GM21737 (cell line): ENCODE measurements around the gene PTH2R.
"Not testable (repeated sequence)": the region's sequence is repeated elsewhere in the genome, so short reads cannot be mapped to it uniquely, and the experiment has no call there.

Source experiments
- ATAC-seq: cut with Tn5 transposase; IDR thresholded peaks from one replicate; pipeline ENCODE4 v1.9.1; 2021; ENCODE audit warnings: mild to moderate bottlenecking, moderate library complexity; ENCODE audit not compliant: unreplicated experiment

Gene PTH2R

GRCh38 chr2:208481945-208482344 lies 75.4 kb downstream of the PTH2R start:
- ATAC-seq = not testable (repeated sequence)

GRCh38 chr2:208482453-208483015 lies 75.9 kb downstream of the PTH2R start:
- not testable (repeated sequence) for ATAC-seq

- no peak for ATAC-seq
Measured at GRCh38 chr2:208485390-208485789, 78.8 kb downstream of the PTH2R start.

DNA sequence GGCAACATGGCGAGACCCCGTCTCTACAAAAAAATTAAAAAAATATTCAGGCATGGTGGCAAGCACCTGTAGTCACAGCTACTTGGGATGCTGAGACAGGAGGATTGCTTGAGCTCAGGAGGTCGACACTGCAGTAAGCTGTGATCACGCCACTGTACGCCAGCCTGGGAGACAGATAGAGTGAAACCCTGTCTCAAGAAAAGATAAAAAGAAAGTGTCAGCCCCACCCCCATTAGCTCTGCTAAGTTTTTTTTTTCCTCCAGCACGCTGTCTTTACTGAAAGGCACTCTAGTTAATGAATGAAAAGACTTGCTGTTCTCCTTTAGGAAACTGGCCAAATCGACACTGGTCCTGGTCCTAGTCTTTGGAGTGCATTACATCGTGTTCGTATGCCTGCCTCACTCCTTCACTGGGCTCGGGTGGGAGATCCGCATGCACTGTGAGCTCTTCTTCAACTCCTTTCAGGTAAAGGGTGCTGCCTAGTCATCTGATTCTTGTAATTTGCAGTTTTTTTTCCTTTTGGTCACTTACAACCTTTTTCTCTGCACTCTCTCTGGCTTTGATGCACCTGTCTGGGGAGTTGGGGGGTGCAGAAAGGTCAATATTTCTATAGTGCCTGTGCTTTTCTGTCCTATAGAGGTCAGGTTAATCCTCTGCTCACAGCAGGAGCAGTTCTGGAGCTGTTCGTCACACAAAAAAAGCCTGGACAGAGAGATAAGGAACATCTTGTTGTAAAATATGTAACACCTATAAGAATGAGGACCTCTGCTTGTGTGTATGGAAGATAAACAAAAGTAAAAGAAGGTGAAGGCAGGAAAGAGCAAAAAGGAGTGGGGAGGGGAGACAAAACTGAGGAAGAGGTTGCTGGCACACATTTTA lies 82.3 kb downstream of the PTH2R start:
- ATAC-seq = no peak

DNA sequence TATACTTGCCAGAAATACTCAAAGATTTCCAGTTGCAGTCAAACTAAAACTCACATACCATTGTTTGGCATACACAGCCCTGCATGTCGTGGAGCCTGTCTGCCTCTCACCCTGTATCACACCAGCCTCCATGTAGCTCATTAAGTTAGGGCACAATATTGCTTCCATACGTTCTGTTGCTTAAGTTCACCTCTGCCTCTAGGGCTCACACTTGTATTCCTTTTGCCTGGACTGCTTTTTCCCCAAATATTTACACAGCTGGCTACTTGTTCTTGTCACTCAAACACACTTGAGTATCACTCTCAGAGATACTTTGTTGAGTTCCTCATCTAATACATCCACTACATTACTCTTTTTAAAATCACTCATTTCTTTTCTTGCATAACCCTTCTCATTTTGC lies 83.1 kb downstream of the PTH2R start:
- ATAC-seq = no peak

- ATAC-seq = no peak
Measured at GRCh38 chr2:208490492-208490891, 83.9 kb downstream of the PTH2R start.

GRCh38 chr2:208491641-208492040 lies 85.0 kb downstream of the PTH2R start:
- ATAC-seq = no peak

DNA sequence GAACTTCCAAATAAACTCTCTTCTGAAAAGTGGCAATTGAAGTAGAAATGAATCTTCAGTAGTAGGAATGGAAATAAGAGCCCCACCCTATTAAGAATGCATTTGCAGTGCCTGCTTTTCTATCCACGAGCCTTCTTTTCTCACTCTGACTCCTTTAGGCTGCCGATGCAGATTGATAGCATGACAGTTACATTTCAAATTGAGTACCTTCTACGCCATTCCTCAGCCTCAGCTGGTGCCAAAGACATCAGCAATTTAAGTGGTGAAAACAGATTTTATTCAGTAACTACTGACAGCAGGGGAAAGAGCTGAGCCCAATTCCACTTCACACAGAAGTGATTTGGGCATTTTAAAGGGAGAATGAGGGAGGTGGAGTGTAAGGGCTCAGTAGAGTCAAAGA lies 85.5 kb downstream of the PTH2R start:
- ATAC-seq = no peak

GRCh38 chr2:208493186-208493585 lies 86.6 kb downstream of the PTH2R start:
- ATAC-seq = no peak

GRCh38 chr2:208496129-208496528 lies 89.5 kb downstream of the PTH2R start:
- ATAC-seq = no peak

- no peak for ATAC-seq
Measured at GRCh38 chr2:208501206-208501605, 94.6 kb downstream of the PTH2R start.

- ATAC-seq = no peak
Measured at GRCh38 chr2:208502288-208502687, 95.7 kb downstream of the PTH2R start.

GRCh38 chr2:208505365-208505764 lies 98.8 kb downstream of the PTH2R start:
- not testable (repeated sequence) for ATAC-seq

DNA sequence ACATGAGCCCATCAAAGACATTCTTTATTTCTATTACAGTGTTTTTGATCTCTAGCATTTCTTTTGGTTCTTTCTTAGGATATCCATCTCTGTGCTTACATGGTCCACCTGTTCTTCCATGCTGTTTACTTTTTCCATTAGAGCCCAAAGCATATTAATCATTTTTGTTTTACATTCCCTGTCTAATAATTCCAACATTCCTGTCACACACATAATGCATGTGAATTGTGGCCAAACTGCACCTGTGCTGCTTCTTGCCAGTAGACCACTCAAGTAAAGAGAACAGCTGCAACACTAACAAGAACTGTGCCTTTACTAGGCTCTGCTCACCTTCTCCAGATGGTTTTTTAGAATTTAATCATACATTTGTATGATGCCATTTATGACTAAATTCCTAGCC lies 103.0 kb downstream of the PTH2R start:
- no peak for ATAC-seq

DNA sequence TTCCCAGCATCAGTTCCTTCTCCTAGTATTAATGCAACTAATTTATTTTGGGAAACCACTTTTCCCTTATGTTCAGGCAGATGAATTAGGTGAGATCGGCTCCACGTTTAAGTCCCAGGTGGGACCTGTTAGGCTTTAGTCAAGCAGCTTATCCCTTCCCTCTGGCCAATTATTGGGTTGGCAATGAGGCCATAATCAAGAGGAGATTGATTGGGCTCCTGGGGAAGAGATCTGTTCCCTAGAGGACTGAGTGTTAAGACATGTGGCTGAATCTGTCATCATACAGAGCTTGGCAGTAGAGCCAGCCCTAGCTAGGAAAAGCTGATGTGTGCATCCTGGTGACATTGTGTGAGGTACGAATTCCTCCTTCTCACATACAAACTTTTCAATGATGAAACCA lies 104.4 kb downstream of the PTH2R start:
- ATAC-seq = no peak

DNA sequence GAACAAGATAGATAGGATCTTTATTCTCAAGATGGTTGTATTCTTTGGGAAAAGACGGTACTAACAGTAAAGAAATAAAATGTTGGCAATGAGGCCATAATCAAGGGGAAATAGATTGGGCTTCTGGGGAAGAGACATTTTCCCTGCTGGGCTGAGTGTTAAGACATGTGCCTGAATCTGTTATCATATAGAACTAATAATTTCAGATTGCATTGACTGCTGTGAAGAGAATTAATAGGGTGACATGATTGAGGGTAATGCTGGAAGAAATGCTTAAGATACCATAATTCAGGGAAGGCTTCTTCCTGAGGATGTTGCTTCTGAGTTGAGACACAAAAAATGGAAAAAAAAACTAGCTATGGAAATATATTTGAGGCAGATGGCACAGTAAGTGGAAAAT lies 105.0 kb downstream of the PTH2R start:
- ATAC-seq = no peak

GRCh38 chr2:208515099-208515498 lies 108.5 kb downstream of the PTH2R start:
- no peak for ATAC-seq

DNA sequence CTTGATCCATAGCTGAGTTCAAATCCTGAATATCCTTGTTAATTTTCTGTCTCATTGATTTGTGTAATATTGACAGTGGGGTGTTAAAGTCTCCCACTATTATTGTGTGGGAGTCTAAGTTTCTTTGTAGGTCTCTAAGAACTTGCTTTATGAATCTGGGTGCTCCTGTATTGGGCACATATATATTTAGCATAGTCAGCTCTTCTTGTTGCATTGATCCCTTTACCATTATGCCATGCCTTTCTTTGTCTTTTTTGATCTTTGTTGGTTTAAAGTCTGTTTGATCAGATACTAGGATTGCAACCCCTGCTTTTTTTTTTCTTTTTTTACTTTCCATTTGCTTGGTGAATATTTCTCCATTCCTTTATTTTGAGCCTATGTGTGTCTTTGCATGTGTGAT lies 116.5 kb downstream of the PTH2R start:
- not testable (repeated sequence) for ATAC-seq

DNA sequence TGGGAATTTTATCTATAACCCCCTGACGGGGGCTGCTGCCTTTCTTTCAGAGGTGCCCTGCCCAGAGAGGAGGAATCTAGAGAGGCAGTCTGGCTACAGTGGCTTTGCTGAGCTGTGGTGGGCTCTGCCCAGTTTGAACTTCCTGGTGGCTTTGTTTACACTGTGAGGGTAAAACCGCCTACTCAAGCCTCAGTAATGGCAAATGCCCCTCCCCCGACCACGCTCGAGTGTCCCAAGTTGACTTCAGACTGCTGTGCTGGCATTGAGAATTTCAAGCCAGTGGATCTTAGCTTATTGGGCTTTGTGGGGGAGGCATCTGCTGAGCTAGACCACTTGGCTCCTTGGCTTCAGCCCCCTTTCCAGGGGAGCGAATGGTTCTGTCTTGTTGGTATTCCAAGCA lies 118.6 kb downstream of the PTH2R start:
- ATAC-seq = not testable (repeated sequence)

DNA sequence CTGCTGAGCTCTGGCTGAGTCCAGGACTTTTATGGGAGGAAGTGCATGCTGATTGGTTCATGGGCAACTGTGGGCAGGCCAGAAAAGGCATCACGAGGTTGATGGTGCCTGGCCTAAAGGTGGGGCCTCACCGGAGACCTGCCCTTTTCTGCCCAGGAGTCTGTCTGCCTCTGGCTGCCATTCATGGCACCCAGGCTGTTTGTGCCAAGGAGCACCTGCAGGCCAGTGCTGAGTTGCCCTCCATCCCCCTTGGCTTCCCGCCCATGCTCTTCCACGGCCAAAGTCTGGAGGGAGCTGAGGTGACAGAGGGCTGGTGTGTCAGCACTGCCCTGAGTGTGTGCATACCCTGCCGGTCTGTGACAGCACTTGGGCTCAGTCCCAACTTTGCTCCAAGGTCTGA lies 123.2 kb downstream of the PTH2R start:
- ATAC-seq = no peak

GRCh38 chr2:208531361-208531760 lies 124.8 kb downstream of the PTH2R start:
- no peak for ATAC-seq

DNA sequence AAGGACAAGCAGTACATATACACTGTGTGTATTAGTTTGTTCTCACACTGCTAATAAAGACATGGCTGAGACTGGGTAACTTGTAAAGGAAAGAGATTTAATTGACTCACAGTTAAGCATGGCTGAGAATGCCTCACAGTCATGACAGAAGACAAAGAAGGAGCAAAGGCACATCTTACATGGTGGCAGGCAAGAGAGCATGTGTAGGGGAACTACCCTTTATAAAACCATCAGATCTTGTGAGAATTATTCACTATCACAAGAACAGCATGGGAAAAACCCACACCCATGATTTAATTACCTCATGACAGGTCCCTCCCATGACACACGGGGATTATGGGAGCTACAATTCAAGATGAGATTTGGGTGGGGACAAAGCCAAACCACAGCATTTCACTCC lies 129.0 kb downstream of the PTH2R start:
- not testable (repeated sequence) for ATAC-seq
